Astrocyte of the hippocampus (primary cell): ENCODE measurements around the gene SYNE3.

Source experiments
- DNase-seq: peaks from one replicate; pipeline ENCODE4 v3.0.0; 2011; ENCODE audit warnings: low read depth, low spot score

SYNE3 gene

GRCh38 chr14:95516554-95517181 lies at the start of gene SYNE3:
Gene SYNE3 (minus strand): TSS chr14:95516650. CDS start chr14:95475821, 40,829 bp downstream.
- peak; percentile 60 for DNase-seq

GRCh38 chr14:95564060-95564459 lies 47.6 kb upstream of the SYNE3 start:
- DNase-seq: peak; percentile 66

- DNase-seq: peak; percentile 19
These were observed 46.6 kb upstream of the SYNE3 start for GRCh38 chr14:95562892-95563685.

GRCh38 chr14:95561001-95561412 lies 44.6 kb upstream of the SYNE3 start:
- peak; percentile 93 for DNase-seq

- no peak for DNase-seq
These were observed 42.8 kb upstream of the SYNE3 start for GRCh38 chr14:95559203-95559602.

GRCh38 chr14:95557832-95558231 lies 41.4 kb upstream of the SYNE3 start:
- DNase-seq: no peak

- DNase-seq: no peak
These were observed 40.8 kb upstream of the SYNE3 start for GRCh38 chr14:95557291-95557690.

- no peak for DNase-seq
These were observed 38.6 kb upstream of the SYNE3 start for GRCh38 chr14:95555053-95555452.

GRCh38 chr14:95553141-95553540 lies 36.7 kb upstream of the SYNE3 start:
- DNase-seq: no peak

- no peak for DNase-seq
These were observed 35.0 kb upstream of the SYNE3 start for GRCh38 chr14:95551435-95551834.

- DNase-seq: no peak
These were observed 33.5 kb upstream of the SYNE3 start for GRCh38 chr14:95549656-95550585.

- DNase-seq: no peak
These were observed 32.0 kb upstream of the SYNE3 start for GRCh38 chr14:95548328-95548929.

GRCh38 chr14:95547626-95548327 lies 31.3 kb upstream of the SYNE3 start:
- peak; percentile 73 for DNase-seq

GRCh38 chr14:95547272-95547625 lies 30.8 kb upstream of the SYNE3 start:
- DNase-seq: no peak

- DNase-seq: peak; percentile 66
These were observed 29.2 kb upstream of the SYNE3 start for GRCh38 chr14:95545515-95546168.

- DNase-seq: no peak
These were observed 28.1 kb upstream of the SYNE3 start for GRCh38 chr14:95544588-95544987.

GRCh38 chr14:95543021-95543420 lies 26.6 kb upstream of the SYNE3 start:
- DNase-seq: no peak

- no peak for DNase-seq
These were observed 25.8 kb upstream of the SYNE3 start for GRCh38 chr14:95541932-95542930.

GRCh38 chr14:95541346-95541745 lies 24.9 kb upstream of the SYNE3 start:
- no peak for DNase-seq
